CD14-positive monocyte (primary cell): Measurements from ENCODE around the gene HSP90B1. TPM values are rescaled to one million over a fixed set of nuclear protein-coding genes. Genes with fewer than 3 reads are reported as not detected.
A peak's percentile ranks its signal among the peaks of the same experiment; 100 is the strongest.

ENCODE experiments used
- DNase-seq, 3 donors: peaks; one replicate each; pipeline ENCODE4 v3.0.0-alpha.2; 2011 to 2022
- H2AFZ ChIP-seq: 2 replicates; pipeline ENCODE4 v1.6.0; 2012; ENCODE audit warnings: mild to moderate bottlenecking, low read depth, low read length, inconsistent platforms; ENCODE audit not compliant: insufficient read depth, poor library complexity, severe bottlenecking
- H3K27ac ChIP-seq, 2 donors: 1 replicate in 1 of 2; 2 replicates in 1 of 2; pipeline ENCODE4 v1.5.1; 2012 to 2013; ENCODE audit warnings: low read length in 2 of 2, control low read depth in 1 of 2, inconsistent platforms in 1 of 2, low read depth in 1 of 2, mild to moderate bottlenecking in 1 of 2
- H3K27me3 ChIP-seq, 2 donors: one replicate each; pipeline versions ENCODE4 v1.6.0 to v1.6.1; 2011 to 2013; ENCODE audit warnings: low read length in 2 of 2; ENCODE audit not compliant: control insufficient read depth in 2 of 2, insufficient read depth in 2 of 2
- H3K36me3 ChIP-seq, 2 donors: replicated peaks in 1 of 2; 1 replicate in 1 of 2; 2 replicates in 1 of 2; pipeline versions ENCODE4 v1.5.1 to v1.6.1; 2012 to 2013; ENCODE audit warnings: low read length in 2 of 2, control low read depth in 1 of 2, inconsistent platforms in 1 of 2, mild to moderate bottlenecking in 1 of 2; ENCODE audit not compliant: insufficient read depth in 2 of 2, control insufficient read depth in 1 of 2
- H3K4me1 ChIP-seq, 2 donors: 1 replicate in 1 of 2; 2 replicates in 1 of 2; pipeline versions ENCODE4 v1.5.1 to v1.6.1; 2012 to 2013; ENCODE audit warnings: low read length in 2 of 2, control low read depth in 1 of 2, inconsistent platforms in 1 of 2, mild to moderate bottlenecking in 1 of 2, moderate library complexity in 1 of 2; ENCODE audit not compliant: insufficient read depth in 2 of 2, control insufficient read depth in 1 of 2
- H3K4me2 ChIP-seq: replicated peaks from 2 replicates; pipeline ENCODE3; 2012; ENCODE audit warnings: low read length, moderate library complexity, mild to moderate bottlenecking; ENCODE audit not compliant: poor library complexity, severe bottlenecking; ENCODE audit errors: extremely low read depth
- H3K4me3 ChIP-seq, 3 experiments: fragments of 200-600 bp in 1 of 3; sonication (generic) in 1 of 3; replicated peaks in 1 of 3; 1 replicate in 2 of 3; 2 replicates in 1 of 3; pipeline ENCODE4 v1.5.1; 2011 to 2013; ENCODE audit warnings: low read length in 3 of 3, mild to moderate bottlenecking in 3 of 3, control low read depth in 2 of 3, low read depth in 2 of 3, inconsistent platforms in 1 of 3, moderate library complexity in 1 of 3
- H3K79me2 ChIP-seq: 2 replicates; pipeline ENCODE4 v1.6.0; 2012; ENCODE audit warnings: mild to moderate bottlenecking, control low read depth, inconsistent platforms, low read length, moderate library complexity; ENCODE audit not compliant: insufficient read depth
- H3K9ac ChIP-seq: 2 replicates; pipeline ENCODE4 v1.6.0; 2017; ENCODE audit warnings: low read length, mild to moderate bottlenecking; ENCODE audit not compliant: insufficient read depth, poor library complexity, severe bottlenecking
- H3K9me3 ChIP-seq, 2 donors: replicated peaks in 1 of 2; 1 replicate in 1 of 2; 2 replicates in 1 of 2; pipeline versions ENCODE4 v1.5.1 to v1.6.1; 2012 to 2013; ENCODE audit warnings: low read length in 2 of 2, control low read depth in 1 of 2; ENCODE audit not compliant: control insufficient read depth in 1 of 2, insufficient read depth in 1 of 2
- H4K20me1 ChIP-seq: 2 replicates; pipeline ENCODE4 v1.6.0; 2012; ENCODE audit warnings: mild to moderate bottlenecking, low read length, control low read depth, moderate library complexity; ENCODE audit not compliant: insufficient read depth
- H3K27ac Mint-ChIP-seq, 7 donors: one replicate each; pipeline ENCODE4 v1.8.0; 2020; ENCODE audit warnings: mild to moderate bottlenecking in 7 of 7, mixed read lengths in 7 of 7, moderate library complexity in 6 of 7, inconsistent platforms in 2 of 7
- H3K27me3 Mint-ChIP-seq, 3 donors: one replicate each; pipeline ENCODE4 v1.8.0; 2021 to 2022; ENCODE audit warnings: low read depth in 3 of 3, mild to moderate bottlenecking in 3 of 3, mixed read lengths in 3 of 3, moderate library complexity in 3 of 3, inconsistent platforms in 1 of 3
- H3K36me3 Mint-ChIP-seq, 2 donors: one replicate each; pipeline ENCODE4 v1.8.0; 2020; ENCODE audit warnings: mixed read lengths in 2 of 2, inconsistent platforms in 1 of 2, mild to moderate bottlenecking in 1 of 2
- H3K4me1 Mint-ChIP-seq: one replicate; pipeline ENCODE4 v1.8.0; 2020; ENCODE audit warnings: mild to moderate bottlenecking, mixed read lengths
- H3K4me3 Mint-ChIP-seq, 2 donors: one replicate each; pipeline ENCODE4 v1.8.0; 2020; ENCODE audit warnings: mild to moderate bottlenecking in 2 of 2, mixed read lengths in 2 of 2, moderate library complexity in 1 of 2
- H3K9me3 Mint-ChIP-seq, 7 donors: one replicate each; pipeline ENCODE4 v1.8.0; 2020 to 2022; ENCODE audit warnings: mixed read lengths in 7 of 7, mild to moderate bottlenecking in 6 of 7, moderate library complexity in 6 of 7, inconsistent platforms in 2 of 7
- WGBS: methylation state at CpG from one replicate; pipeline ENCODE4 v1.1.5; 2013; ENCODE audit warnings: missing lambda C conversion rate; ENCODE audit not compliant: insufficient coverage; 5-methylcytosine and 5-hydroxymethylcytosine counted together
- intact Hi-C, 2 donors: fragments of 100-400 bp; cut with micrococcal nuclease; formaldehyde crosslinking; loops; one replicate each; pipeline versions ENCODE4 v1.15.0 to v1.15.1; 2023
- polyA plus RNA-seq, 3 donors: library from polyadenylated mRNA; depleted of rRNA in 1 of 3; unstranded in 2 of 3; stranded (reverse) in 1 of 3; fragments of 300-500 nt in 2 of 3; fragments of >200 nt in 1 of 3; fragmentation: Illumina TruSeq in 2 of 3; gene quantifications; 1 replicate in 2 of 3; 2 replicates in 1 of 3; pipeline ENCODE4 v1.2.3, GENCODE V29; 2012 to 2021
- TF ChIP-seq, protein P1 (sequence below): fragments of 200-600 bp; IDR thresholded peaks from one replicate; pipeline ENCODE4 v1.8.0; 2022; ENCODE audit warnings: antibody characterized with exemption, mild to moderate bottlenecking

The HSP90B1 gene
- polyA plus RNA-seq, 3 donors: 97.9 to 177 (median 108) TPM

DNA sequence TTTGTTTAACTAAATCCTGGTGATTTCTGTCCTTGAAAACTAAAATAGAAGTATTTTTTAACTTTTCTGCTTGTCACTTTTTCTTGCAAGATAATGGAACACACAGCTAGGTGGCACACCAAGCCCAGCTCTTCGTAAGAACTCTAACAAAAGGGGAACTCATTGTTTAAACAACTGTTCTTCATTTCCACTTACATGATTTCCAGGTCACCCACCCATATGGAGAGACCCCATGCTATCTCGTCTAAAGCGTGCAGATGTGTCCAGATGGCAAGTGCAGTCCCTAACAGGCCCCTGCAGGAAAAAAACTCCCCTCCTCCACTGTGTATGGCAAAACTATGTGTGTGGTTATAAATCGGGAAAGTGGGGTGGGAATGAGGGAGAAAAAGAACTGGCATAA is 45.9 kb upstream of the HSP90B1 start:
- peak; percentile 17 to 28 (median 17) for DNase-seq
- intact Hi-C loops: loop anchor here (5.0 to 10.0 kb wide), 2 partner anchors 220 to 228 kb away; no protein-coding TSS in a partner anchor
- Histone ChIP-seq H4K20me1 (no peaks in the 10 kb centered on the region), H2AFZ (no peak overlapping the region), H3K4me3 (no peak overlapping the region), H3K27me3 (no peaks in the 10 kb centered on the region), H3K4me2 (no peak overlapping the region), H3K79me2 (no peaks in the 10 kb centered on the region), H3K9ac (no peak overlapping the region), H3K27ac (no peak overlapping the region), H3K4me1 (no peaks in the 10 kb centered on the region), H3K9me3 (no peaks in the 10 kb centered on the region), H3K36me3 (no peaks in the 10 kb centered on the region)
- H3K4me1 Mint-ChIP-seq: peaks cover 5% of the 10 kb centered on the region
- H3K27me3 Mint-ChIP-seq: peaks cover 0 to 2% (median 0%) of the 10 kb centered on the region in 3 donors
- no peaks in the 10 kb centered on the region for H3K9me3 Mint-ChIP-seq
- no peaks in the 10 kb centered on the region for H3K36me3 Mint-ChIP-seq
- TF ChIP-seq, protein P1, sequence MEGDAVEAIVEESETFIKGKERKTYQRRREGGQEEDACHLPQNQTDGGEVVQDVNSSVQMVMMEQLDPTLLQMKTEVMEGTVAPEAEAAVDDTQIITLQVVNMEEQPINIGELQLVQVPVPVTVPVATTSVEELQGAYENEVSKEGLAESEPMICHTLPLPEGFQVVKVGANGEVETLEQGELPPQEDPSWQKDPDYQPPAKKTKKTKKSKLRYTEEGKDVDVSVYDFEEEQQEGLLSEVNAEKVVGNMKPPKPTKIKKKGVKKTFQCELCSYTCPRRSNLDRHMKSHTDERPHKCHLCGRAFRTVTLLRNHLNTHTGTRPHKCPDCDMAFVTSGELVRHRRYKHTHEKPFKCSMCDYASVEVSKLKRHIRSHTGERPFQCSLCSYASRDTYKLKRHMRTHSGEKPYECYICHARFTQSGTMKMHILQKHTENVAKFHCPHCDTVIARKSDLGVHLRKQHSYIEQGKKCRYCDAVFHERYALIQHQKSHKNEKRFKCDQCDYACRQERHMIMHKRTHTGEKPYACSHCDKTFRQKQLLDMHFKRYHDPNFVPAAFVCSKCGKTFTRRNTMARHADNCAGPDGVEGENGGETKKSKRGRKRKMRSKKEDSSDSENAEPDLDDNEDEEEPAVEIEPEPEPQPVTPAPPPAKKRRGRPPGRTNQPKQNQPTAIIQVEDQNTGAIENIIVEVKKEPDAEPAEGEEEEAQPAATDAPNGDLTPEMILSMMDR: peak; percentile 25
- WGBS: no CpG with 5 or more reads among the region's 4 CpGs
- H3K4me3 Mint-ChIP-seq: no peak overlapping the region
- H3K27ac Mint-ChIP-seq: no peak overlapping the region

DNA sequence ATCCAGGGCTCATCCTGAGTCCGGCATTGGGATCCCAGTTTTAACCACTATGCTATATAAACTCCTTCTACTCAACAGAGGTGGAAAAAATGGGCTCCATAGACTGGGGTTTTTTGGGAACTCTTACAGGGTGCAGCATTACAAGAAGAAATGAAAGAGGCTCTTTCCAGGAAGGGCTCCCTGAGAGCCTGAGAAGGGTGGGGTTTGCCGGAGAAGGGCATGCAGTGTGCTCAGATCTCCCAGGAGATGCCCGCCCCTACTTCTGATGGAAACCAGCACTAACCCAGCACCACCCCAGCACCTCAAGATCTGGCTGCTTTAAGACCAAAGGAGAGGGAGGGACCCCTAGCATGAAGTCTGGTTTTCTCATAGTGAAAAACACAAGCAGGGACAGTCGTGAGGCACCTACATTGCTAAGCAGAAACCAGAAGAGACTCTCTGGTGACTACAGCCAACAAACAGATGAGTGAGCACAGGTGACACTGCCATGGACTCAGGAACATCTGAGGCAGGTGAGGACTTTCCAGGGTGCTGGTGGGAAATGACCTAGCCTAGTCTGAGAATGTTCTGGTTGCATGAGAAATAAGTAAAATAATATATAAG is 43.9 kb upstream of the HSP90B1 start:
- Histone ChIP-seq H3K27ac (no peak overlapping the region), H3K4me2 (no peak overlapping the region), H3K36me3 (no peaks in the 10 kb centered on the region), H3K79me2 (no peaks in the 10 kb centered on the region), H2AFZ (no peak overlapping the region), H3K4me1 (no peaks in the 10 kb centered on the region), H3K9me3 (no peaks in the 10 kb centered on the region), H3K4me3 (no peak overlapping the region), H3K27me3 (no peaks in the 10 kb centered on the region), H4K20me1 (no peaks in the 10 kb centered on the region), H3K9ac (no peak overlapping the region)
- TF ChIP-seq, protein P1: no peak
- intact Hi-C loops: loop anchor here in 1 of 2 donors (10.0 kb wide), 1 partner anchor 219 kb away; no protein-coding TSS in a partner anchor
- Mint-ChIP-seq H3K27me3 (peaks cover 0 to 2% (median 0%) of the 10 kb centered on the region in 3 donors), H3K4me1 (peaks cover 3% of the 10 kb centered on the region), H3K27ac (no peak overlapping the region), H3K9me3 (no peaks in the 10 kb centered on the region), H3K36me3 (no peaks in the 10 kb centered on the region), H3K4me3 (no peak overlapping the region)
- no peak for DNase-seq
- no CpG with 5 or more reads among the region's 4 CpGs for WGBS
